GM12878 (cell line): ENCODE measurements around the gene XAB2.

Source experiments
- HDAC6 ChIP-seq: fragments of 200-600 bp; sonication (generic); IDR thresholded peaks from one replicate; pipeline ENCODE4 v1.8.0; 2017; ENCODE audit warnings: antibody characterized with exemption; ENCODE audit not compliant: unreplicated experiment
- NR2C1 ChIP-seq: fragments of 450-650 bp; IDR thresholded peaks from 2 replicates; pipeline ENCODE4 v1.6.1; 2017; ENCODE audit warnings: antibody characterized with exemption, mild to moderate bottlenecking, moderate library complexity
- RELA ChIP-seq: fragments of 450-650 bp; IDR thresholded peaks from 2 replicates; pipeline ENCODE4 v1.8.0; 2014; ENCODE audit warnings: borderline replicate concordance; ENCODE audit not compliant: partially characterized antibody

- no peak for TF ChIP-seq RELA
- no peak for TF ChIP-seq HDAC6
- no peak for TF ChIP-seq NR2C1
These were observed 17.8 kb upstream of the XAB2 start for GRCh38 chr19:7647156-7647555.
